ENCODE measurements around the gene PAPPA2.

DNA sequence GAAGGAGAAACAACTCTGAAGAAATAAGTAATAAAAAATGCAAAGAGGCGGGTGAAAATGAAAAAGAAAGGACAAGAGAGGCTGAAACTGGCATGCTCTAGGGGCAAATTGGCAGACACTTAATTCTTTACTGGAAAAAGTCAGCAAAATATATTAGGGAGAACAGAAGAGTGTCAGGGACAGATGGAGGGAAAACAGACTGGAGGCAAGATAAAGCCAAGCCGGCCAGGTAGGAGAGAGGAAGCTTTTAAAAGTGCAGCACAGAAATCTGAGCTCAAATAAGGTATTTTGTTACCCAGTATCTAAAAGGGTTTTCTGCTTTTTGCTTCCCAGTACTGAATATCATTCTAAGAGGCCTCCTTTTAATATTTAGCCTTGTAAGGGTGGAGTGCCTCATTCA is 339.3 kb downstream of the PAPPA2 start:
- TF ChIP-seq POLR2A (IDR thresholded peaks at IDR 0.05; ENCODE audit: low read length) (no peak), GATA1 (IDR thresholded peaks at IDR 0.05; ENCODE audit: low read depth, low read length) (no peak)
